Measurements from ENCODE around the gene ULK1.
"Not testable (repeated sequence)": the region's sequence is repeated elsewhere in the genome, so short reads cannot be mapped to it uniquely, and the experiment has no call there.

Gene ULK1

DNA sequence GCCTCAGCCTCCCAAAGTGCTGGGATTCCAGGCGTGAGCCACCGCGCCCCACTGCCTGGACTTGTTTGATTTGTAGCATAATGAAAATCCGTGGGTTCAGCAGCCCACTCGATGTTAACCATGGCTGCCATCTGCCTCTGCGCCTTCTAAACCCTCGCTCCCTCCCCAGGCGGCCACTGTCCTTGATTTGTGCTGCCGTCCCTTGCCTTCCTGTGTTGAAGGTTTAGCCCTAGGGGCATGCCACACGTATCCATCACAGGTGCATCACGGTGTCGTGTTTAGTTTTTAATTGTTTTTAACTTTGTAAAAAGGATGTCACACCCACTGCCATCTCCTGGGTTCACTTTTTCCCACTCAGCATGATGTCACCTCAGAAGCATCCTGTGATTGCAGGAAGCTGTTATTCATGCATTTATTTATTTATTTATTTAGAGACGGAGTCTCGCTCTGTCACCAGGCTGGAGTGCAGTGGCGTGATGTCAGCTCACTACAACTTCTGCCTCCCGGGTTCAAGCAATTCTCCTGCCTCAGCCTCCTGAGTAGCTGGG is 24.5 kb upstream of the ULK1 start:
- no peak overlapping the region for H3K4me3 Mint-ChIP-seq
- no peak for DNase-seq

DNA sequence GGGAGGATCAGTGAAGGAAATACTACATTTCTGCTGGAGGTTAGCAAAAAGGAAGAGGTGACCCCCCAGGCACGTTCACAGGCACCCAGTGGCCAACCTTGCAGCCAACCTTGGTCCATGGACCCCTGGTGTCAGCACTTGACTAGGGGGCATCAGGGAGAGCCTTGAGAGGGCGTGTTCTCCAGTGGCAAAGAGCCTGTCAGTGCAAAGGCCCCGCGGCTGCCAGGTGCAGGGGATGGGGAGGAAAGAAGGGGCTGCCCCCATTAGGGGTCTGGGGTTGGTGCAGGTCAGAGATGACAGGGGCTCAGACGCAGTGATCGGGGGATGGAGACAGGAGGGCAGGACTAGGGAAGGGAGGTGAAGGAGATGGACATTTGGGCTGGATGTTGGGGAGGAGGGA is 22.7 kb upstream of the ULK1 start:
- Mint-ChIP-seq H3K27ac (no peak overlapping the region), H3K4me1 (peaks cover 4% of the 10 kb centered on the region), H3K4me3 (no peak overlapping the region), H3K27me3 (ENCODE audit: low read depth, poor library complexity) (peaks cover 17% of the 10 kb centered on the region), H3K36me3 (ENCODE audit: low read depth) (no peaks in the 10 kb centered on the region), H3K9me3 (peaks cover 15% of the 10 kb centered on the region)
- TF ChIP-seq, protein P1, sequence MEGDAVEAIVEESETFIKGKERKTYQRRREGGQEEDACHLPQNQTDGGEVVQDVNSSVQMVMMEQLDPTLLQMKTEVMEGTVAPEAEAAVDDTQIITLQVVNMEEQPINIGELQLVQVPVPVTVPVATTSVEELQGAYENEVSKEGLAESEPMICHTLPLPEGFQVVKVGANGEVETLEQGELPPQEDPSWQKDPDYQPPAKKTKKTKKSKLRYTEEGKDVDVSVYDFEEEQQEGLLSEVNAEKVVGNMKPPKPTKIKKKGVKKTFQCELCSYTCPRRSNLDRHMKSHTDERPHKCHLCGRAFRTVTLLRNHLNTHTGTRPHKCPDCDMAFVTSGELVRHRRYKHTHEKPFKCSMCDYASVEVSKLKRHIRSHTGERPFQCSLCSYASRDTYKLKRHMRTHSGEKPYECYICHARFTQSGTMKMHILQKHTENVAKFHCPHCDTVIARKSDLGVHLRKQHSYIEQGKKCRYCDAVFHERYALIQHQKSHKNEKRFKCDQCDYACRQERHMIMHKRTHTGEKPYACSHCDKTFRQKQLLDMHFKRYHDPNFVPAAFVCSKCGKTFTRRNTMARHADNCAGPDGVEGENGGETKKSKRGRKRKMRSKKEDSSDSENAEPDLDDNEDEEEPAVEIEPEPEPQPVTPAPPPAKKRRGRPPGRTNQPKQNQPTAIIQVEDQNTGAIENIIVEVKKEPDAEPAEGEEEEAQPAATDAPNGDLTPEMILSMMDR (IDR thresholded peaks at IDR 0.05): no peak
- DNase-seq: no peak

More for the DNA sequence above, 24.5 kb upstream of the ULK1 start:
- Mint-ChIP-seq H3K27me3 (ENCODE audit: low read depth, poor library complexity) (peaks cover 11% of the 10 kb centered on the region), H3K36me3 (ENCODE audit: low read depth) (no peaks in the 10 kb centered on the region), H3K27ac (peak overlapping the region; percentile 93), H3K4me1 (peaks cover 4% of the 10 kb centered on the region), H3K9me3 (peaks cover 15% of the 10 kb centered on the region)
- TF ChIP-seq, protein P1 (IDR thresholded peaks at IDR 0.05): no peak

DNA sequence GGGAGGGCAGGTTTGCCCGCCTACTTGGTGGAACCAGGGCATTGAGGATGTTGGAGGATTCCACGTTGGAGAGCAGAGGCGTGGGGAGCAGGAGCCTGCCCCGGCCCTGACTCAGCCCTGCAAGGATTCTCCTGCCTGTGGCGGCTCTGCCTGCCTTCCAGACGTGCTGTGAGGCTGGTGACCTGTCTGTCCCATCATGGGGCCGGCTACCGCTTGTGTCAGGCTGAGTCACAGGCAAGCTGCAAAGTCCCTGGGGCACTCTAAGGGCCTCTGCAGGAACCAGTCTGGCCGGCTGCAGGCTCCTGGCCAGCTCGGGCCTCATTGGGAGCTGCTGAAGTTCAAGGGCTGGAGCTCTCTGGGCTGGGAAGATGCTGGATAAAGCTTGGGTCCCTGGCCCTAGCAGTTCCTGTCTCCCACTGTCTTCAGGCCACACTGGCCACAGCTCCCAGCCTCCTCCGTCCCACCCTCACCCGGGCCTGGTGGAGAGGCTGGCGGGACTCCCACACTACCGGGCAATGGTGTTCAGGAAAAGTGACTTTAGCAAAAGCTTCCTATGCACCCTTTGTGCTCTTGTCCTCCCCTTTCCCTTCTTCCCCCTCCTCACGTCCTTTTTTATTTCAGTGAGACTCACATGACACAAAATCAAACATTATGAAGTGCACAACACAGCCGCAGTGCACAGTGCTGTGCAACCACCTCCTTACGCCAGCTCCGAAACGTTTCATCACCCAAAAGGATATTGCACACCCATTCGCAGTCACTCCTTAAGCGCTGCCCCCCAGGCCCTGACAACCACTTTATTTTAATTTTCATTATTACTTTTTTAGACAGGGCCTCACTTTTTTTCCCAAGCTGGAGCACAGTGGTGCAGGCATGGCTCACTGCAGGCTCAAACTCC is 22.0 kb upstream of the ULK1 start:
- no peak for DNase-seq
- no peaks in the 10 kb centered on the region for H3K36me3 Mint-ChIP-seq (ENCODE audit: low read depth)
- H3K27me3 Mint-ChIP-seq (ENCODE audit: low read depth, poor library complexity): peaks cover 17% of the 10 kb centered on the region
- H3K27ac Mint-ChIP-seq: no peak overlapping the region
- H3K9me3 Mint-ChIP-seq: peaks cover 15% of the 10 kb centered on the region
- no peak overlapping the region for H3K4me3 Mint-ChIP-seq
- TF ChIP-seq, protein P1 (IDR thresholded peaks at IDR 0.05): no peak
- peaks cover 4% of the 10 kb centered on the region for H3K4me1 Mint-ChIP-seq

DNA sequence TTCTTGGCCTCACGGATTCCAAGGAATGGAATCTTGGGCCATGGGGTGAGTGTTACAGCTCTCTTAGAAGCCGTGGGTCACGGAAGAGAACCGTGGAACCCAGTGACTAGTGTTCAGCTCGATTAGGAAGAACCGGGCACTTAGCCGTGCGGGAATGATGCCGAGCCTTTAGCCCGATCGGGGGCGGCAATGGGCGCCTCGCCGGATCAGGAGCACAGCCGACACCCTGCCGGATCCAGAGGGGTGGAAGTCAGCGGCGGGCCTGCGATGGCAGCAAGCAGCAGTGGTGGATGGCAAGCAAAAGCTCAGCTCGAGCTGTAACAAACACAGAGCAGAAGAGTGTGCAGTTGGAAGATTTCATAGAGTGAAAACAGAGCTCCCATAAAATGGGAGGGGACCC is 21.1 kb upstream of the ULK1 start:
- Mint-ChIP-seq H3K4me1 (peaks cover 4% of the 10 kb centered on the region), H3K4me3 (no peak overlapping the region), H3K27me3 (ENCODE audit: low read depth, poor library complexity) (peaks cover 17% of the 10 kb centered on the region), H3K27ac (no peak overlapping the region), H3K36me3 (ENCODE audit: low read depth) (no peaks in the 10 kb centered on the region), H3K9me3 (peaks cover 15% of the 10 kb centered on the region)
- TF ChIP-seq, protein P1 (IDR thresholded peaks at IDR 0.05): no peak
- DNase-seq: no peak

DNA sequence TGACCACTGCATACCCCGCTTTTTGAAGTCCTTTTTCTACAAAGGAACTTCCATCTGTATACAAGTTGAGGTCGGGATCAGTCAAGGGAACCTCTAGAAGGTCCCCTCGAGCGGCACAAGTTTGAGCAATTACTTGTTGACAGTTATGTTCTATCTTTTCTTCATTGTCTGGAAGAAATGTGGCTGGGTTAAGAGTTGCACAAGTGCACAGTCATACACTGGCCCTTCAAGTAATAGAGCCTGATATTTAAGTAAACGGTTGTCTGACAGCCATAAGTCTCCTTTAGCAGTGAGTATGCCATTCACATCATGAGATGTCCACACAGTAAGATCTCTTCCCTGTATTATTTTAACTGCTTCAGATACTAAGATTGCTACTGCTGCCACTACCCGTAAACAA is 19.4 kb upstream of the ULK1 start:
- H3K27ac Mint-ChIP-seq; H3K4me3 Mint-ChIP-seq; H3K4me1 Mint-ChIP-seq; H3K36me3 Mint-ChIP-seq (ENCODE audit: low read depth); DNase-seq: not testable (repeated sequence)
- Mint-ChIP-seq H3K9me3 (peaks cover 15% of the 10 kb centered on the region), H3K27me3 (ENCODE audit: low read depth, poor library complexity) (peaks cover 25% of the 10 kb centered on the region)

DNA sequence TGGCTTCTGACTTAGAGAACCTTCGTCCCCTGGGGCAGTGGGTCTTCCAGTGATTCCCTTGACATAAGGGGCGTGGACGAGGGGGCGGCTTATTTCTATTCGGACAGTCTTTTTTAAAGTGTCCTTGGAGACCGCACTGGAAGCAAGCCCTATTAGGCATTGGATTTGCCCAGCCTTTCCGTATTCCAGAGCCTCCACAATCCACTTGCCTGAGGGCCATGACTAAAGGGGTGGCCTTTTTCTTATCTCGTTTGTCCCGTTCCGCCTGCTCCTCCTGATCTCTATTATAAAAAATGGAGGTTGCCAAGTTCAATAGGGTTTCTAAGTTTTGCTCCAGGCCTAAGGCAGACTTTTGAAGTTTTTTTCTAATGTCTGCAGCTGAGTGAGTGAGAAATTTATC is 17.2 kb upstream of the ULK1 start:
- H3K27ac Mint-ChIP-seq: not testable (repeated sequence)

DNA sequence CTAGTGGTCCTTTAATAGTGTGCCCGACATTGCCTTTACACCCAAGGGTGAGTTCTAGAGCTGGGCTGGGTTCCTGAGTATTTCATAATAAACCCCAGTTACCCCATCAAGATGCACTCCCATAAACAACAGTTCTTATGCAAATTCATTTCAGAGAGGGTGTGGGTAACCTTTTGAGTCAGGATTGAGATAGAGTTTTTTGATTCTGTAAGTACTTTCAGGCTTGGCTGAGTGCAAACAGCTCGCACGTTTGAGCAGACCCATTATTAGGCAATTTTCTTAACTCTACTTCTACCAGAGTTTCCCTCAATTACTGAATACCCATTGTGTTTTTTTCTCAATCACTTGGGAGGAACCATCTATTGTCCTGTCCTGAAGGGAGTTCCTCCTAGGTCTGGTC is 16.0 kb upstream of the ULK1 start:
- peaks cover 34% of the 10 kb centered on the region for H3K27me3 Mint-ChIP-seq (ENCODE audit: low read depth, poor library complexity)
- peaks cover 11% of the 10 kb centered on the region for H3K9me3 Mint-ChIP-seq
- H3K36me3 Mint-ChIP-seq (ENCODE audit: low read depth); DNase-seq; H3K27ac Mint-ChIP-seq; H3K4me1 Mint-ChIP-seq; H3K4me3 Mint-ChIP-seq: not testable (repeated sequence)

More for the DNA sequence above, 17.2 kb upstream of the ULK1 start:
- H3K36me3 Mint-ChIP-seq (ENCODE audit: low read depth); H3K4me1 Mint-ChIP-seq; DNase-seq; H3K4me3 Mint-ChIP-seq: not testable (repeated sequence)
- Mint-ChIP-seq H3K27me3 (ENCODE audit: low read depth, poor library complexity) (peaks cover 34% of the 10 kb centered on the region), H3K9me3 (peaks cover 15% of the 10 kb centered on the region)
